ENCODE measurements around the gene PRMT6. TPM values are rescaled to one million over a fixed set of nuclear protein-coding genes. Genes with fewer than 3 reads are reported as not detected.

PRMT6 gene
- total RNA-seq, 1 donor from 2014 or later: 20.6 TPM

DNA sequence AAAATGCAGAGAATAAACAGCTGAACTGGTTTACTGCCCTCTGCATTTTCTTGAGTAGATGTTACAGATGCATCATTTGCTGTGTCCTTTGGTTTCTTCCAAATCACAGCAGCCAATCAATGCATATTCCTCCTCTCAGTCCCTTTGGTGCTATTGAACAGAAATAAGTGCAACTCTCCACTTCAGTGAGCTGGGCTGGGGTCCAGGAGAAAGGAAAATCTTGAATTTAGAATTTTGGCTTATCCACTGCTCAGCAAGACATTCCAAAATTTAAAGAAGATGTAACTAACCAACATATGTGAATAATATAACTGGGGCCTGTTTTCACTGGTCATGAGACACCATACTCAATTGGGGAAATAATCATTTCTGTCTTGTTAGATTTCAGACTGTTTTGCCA lies 39.2 kb downstream of the PRMT6 start:
- no peak for DNase-seq

GRCh38 chr1:107096690-107097089 lies 40.2 kb downstream of the PRMT6 start:
- DNase-seq: no peak

DNA sequence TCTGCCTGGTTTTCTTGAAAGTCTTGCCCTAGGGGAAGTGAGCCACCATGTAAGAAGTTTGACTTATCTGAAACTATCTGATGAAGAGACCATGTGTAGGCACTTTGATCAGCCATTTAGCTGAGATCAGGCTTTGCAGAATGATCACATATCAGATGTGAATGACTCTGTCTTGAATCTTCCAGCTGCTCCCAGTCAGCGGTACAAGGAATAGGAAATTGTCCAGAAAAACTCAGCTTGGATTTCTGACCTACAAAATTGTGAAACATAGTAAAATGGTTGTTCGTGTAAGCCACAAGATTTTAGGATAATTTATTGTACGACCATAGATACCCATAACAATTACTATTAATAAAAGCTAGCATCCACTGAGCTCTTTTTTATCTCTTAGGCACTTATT lies 42.5 kb downstream of the PRMT6 start:
- no peak for DNase-seq

- DNase-seq: no peak
Measured at GRCh38 chr1:107100331-107100984, 44.0 kb downstream of the PRMT6 start.

- no peak for DNase-seq
Measured at GRCh38 chr1:107105914-107106313, 49.4 kb downstream of the PRMT6 start.

Other genes with a start within 250 kb of the PRMT6 start
- 18.6 TPM for gene NTNG1, start 84.4 kb downstream of the PRMT6 start, total RNA-seq